A549 (cell line): ENCODE data around the gene RPP21. TPM values are rescaled to one million over a fixed set of nuclear protein-coding genes. Genes with fewer than 3 reads are reported as not detected.

ENCODE experiments used
- ATAC-seq, 2 experiments: fragments of 200-7000 bp in 1 of 2; fragments of >200 bp in 1 of 2; cut with Nextera tagmentation in 1 of 2; cut with Tn5 transposase in 1 of 2; 3 replicates each; pipeline versions ENCODE4 v1.8.0 to v1.9.1; 2018 to 2020; ENCODE audit warnings: mild to moderate bottlenecking in 1 of 2, moderate library complexity in 1 of 2
- CTCF ChIA-PET: fragments of 300-600 bp; sonication (Branson Sonifier 250); formaldehyde crosslinking; extraction: SDS; loops from one replicate; lab custom pipeline; 2021; ENCODE audit warnings: antibody characterized with exemption, inconsistent platforms; lab: Yijun Ruan, JAX
- POLR2A ChIA-PET: fragments of 350-600 bp; formaldehyde crosslinking; extraction: SDS; loops from one replicate; lab custom pipeline; 2021; ENCODE audit warnings: antibody characterized with exemption, inconsistent platforms; lab: Yijun Ruan, JAX
- DNase-seq, 2 experiments: peaks; one replicate each; pipeline versions ENCODE4 v3.0.0 to v3.0.0-alpha.2; 2011 to 2016; ENCODE audit warnings: low read depth in 1 of 2, low spot score in 1 of 2
- FAIRE-seq: peaks from 2 replicates; lab custom pipeline; 2011; peaks lifted over from hg19 to GRCh38; lab: Jason Lieb, UNC
- H3K27ac ChIP-seq, 2 experiments: fragments of >200 bp; sonication (Bioruptor Twin); formaldehyde crosslinking; 3 replicates each; pipeline ENCODE4 v1.5.1; 2016 to 2017
- H3K4me1 ChIP-seq: fragments of >200 bp; sonication (Bioruptor Twin); formaldehyde crosslinking; 3 replicates; pipeline ENCODE4 v1.6.1; 2016
- H3K4me2 ChIP-seq: fragments of >200 bp; sonication (Bioruptor Twin); formaldehyde crosslinking; 3 replicates; pipeline ENCODE4 v1.6.1; 2016
- H3K4me3 ChIP-seq: fragments of >200 bp; sonication (Bioruptor Twin); formaldehyde crosslinking; 3 replicates; pipeline ENCODE4 v1.5.1; 2016
- H3K9me3 ChIP-seq: fragments of >200 bp; sonication (Bioruptor Twin); formaldehyde crosslinking; 3 replicates; pipeline ENCODE4 v1.6.1; 2016
- BCL3 ChIP-seq: fragments of >200 bp; sonication (Bioruptor Twin); formaldehyde crosslinking; IDR thresholded peaks from 3 replicates; pipeline ENCODE4 v1.6.1; 2016
- CBX2 ChIP-seq: fragments of 200-600 bp; sonication (generic); IDR thresholded peaks from 2 replicates; pipeline ENCODE4 v1.6.1; 2016; ENCODE audit warnings: low read depth, mild to moderate bottlenecking, borderline replicate concordance
- CHD4 ChIP-seq: fragments of 200-600 bp; sonication (generic); IDR thresholded peaks from 2 replicates; pipeline ENCODE4 v1.6.1; 2016; ENCODE audit warnings: antibody characterized with exemption, mild to moderate bottlenecking, borderline replicate concordance
- E2F6 ChIP-seq: IDR thresholded peaks from 2 replicates; pipeline ENCODE4 v1.6.1; 2012; ENCODE audit warnings: low read depth, borderline replicate concordance
- EHF ChIP-seq: fragments of 250-450 bp; sonication (Bioruptor Pico); IDR thresholded peaks from 2 replicates; pipeline ENCODE4 v1.5.0; 2020; ENCODE audit warnings: mild to moderate bottlenecking
- EHMT2 ChIP-seq: fragments of 200-600 bp; sonication (generic); IDR thresholded peaks from 2 replicates; pipeline ENCODE4 v1.6.1; 2016; ENCODE audit warnings: antibody characterized with exemption, low read depth, mild to moderate bottlenecking, moderate library complexity
- ESRRA ChIP-seq: fragments of 150-350 bp; IDR thresholded peaks from 2 replicates; pipeline ENCODE4 v1.6.1; 2014; ENCODE audit warnings: mild to moderate bottlenecking, low read length, borderline replicate concordance
- FOSB ChIP-seq: fragments of 250-450 bp; sonication (Bioruptor Pico); IDR thresholded peaks from 2 replicates; pipeline ENCODE4 v1.5.0; 2020; ENCODE audit warnings: mild to moderate bottlenecking, moderate library complexity
- FOXS1 ChIP-seq: fragments of 250-450 bp; sonication (Bioruptor Pico); IDR thresholded peaks from 2 replicates; pipeline ENCODE4 v1.5.0; 2020; ENCODE audit warnings: mild to moderate bottlenecking, moderate library complexity
- HDAC2 ChIP-seq: fragments of 200-600 bp; sonication (generic); IDR thresholded peaks from 2 replicates; pipeline ENCODE4 v1.6.1; 2016
- JUNB ChIP-seq: fragments of >200 bp; sonication (Bioruptor Twin); formaldehyde crosslinking; IDR thresholded peaks from 2 replicates; pipeline ENCODE4 v1.6.1; 2016
- KDM5A ChIP-seq: fragments of 200-600 bp; sonication (generic); IDR thresholded peaks from 2 replicates; pipeline ENCODE4 v1.6.1; 2016; ENCODE audit warnings: antibody characterized with exemption, mild to moderate bottlenecking
- MAX ChIP-seq: IDR thresholded peaks from 2 replicates; pipeline ENCODE4 v1.6.1; 2012
- NFE2L2 ChIP-seq: fragments of 150-350 bp; conservative IDR thresholded peaks from 2 replicates; pipeline ENCODE4 v1.6.1; 2014; ENCODE audit warnings: low read length
- NPAS2 ChIP-seq: fragments of 250-450 bp; sonication (Bioruptor Pico); IDR thresholded peaks from 2 replicates; pipeline ENCODE4 v1.8.0; 2022; ENCODE audit warnings: mild to moderate bottlenecking, moderate library complexity, borderline replicate concordance
- POLR2A ChIP-seq: IDR thresholded peaks from 2 replicates; pipeline ENCODE4 v1.6.1; 2012; ENCODE audit warnings: mild to moderate bottlenecking, low read length
- RCOR1 ChIP-seq: fragments of 150-350 bp; IDR thresholded peaks from 2 replicates; pipeline ENCODE4 v1.6.1; 2014; ENCODE audit warnings: antibody characterized with exemption, low read length, low read depth
- REST ChIP-seq: fragments of 200-600 bp; sonication (generic); IDR thresholded peaks from 2 replicates; pipeline ENCODE4 v1.6.1; 2016; ENCODE audit warnings: antibody characterized with exemption, mild to moderate bottlenecking, moderate library complexity
- RFX5 ChIP-seq: fragments of 450-650 bp; IDR thresholded peaks from 2 replicates; pipeline ENCODE4 v1.7.1; 2014; ENCODE audit warnings: antibody characterized with exemption, mild to moderate bottlenecking, moderate library complexity
- USF2 ChIP-seq: fragments of 450-650 bp; IDR thresholded peaks from 2 replicates; pipeline ENCODE4 v1.6.1; 2014; ENCODE audit warnings: antibody characterized with exemption
- ZNF302 ChIP-seq: fragments of 250-450 bp; sonication (Bioruptor Pico); IDR thresholded peaks from 2 replicates; pipeline ENCODE4 v1.9.0; 2021; ENCODE audit warnings: inconsistent platforms, mild to moderate bottlenecking, moderate library complexity
- WGBS: methylation state at CpG from one replicate; pipeline ENCODE4 v1.1.6; 2017; ENCODE audit errors: missing lambda C conversion rate; 5-methylcytosine and 5-hydroxymethylcytosine counted together
- polyA plus RNA-seq, 4 experiments: library from polyadenylated mRNA; depleted of rRNA in 3 of 4; stranded (reverse); fragments of >200 nt; fragmentation: RNase III in 1 of 4; extraction: RNeasy Plus Mini Kit Qiagen cat#74134 plus additional on column Dnase treatment in 1 of 4; gene quantifications; 2 replicates in 3 of 4; 3 replicates in 1 of 4; pipeline ENCODE4 v1.2.3, GENCODE V29; 2011 to 2017

RPP21 gene
- polyA plus RNA-seq, 2 of the 4 experiments (the other 2 are of a cell fraction): 33.6 to 54.8 TPM

- POLR2A ChIA-PET: no interaction called here
- CTCF ChIA-PET: interaction anchor here (0.7 to 1.1 kb wide), 2 partner anchors 10 to 12 kb away, joined by 3 to 4 read pairs; no protein-coding TSS in a partner anchor
- Histone ChIP-seq H3K4me3 (no peak overlapping the region), H3K4me2 (no peak overlapping the region), H3K4me1 (peaks cover 24% of the 10 kb centered on the region), H3K9me3 (no peaks in the 10 kb centered on the region), H3K27ac (no peak overlapping the region)
- TF ChIP-seq REST: no peak
- TF ChIP-seq ESRRA: no peak
- no peak for TF ChIP-seq E2F6
- TF ChIP-seq NFE2L2: no peak
- TF ChIP-seq BCL3: no peak
- no peak for TF ChIP-seq FOXS1 (CRISPR knock-in tag)
- no peak for TF ChIP-seq EHF (CRISPR knock-in tag)
- FAIRE-seq: no peak
- DNase-seq: no peak
- ATAC-seq: no peak
Observed at GRCh38 chr6:30328397-30328796, 16.6 kb upstream of the RPP21 start.

GRCh38 chr6:30329331-30329730, 15.6 kb upstream of the RPP21 start:
- ATAC-seq: no peak
- Histone ChIP-seq H3K4me2 (no peak overlapping the region), H3K9me3 (no peaks in the 10 kb centered on the region), H3K4me1 (peaks cover 14% of the 10 kb centered on the region), H3K27ac (no peak overlapping the region)
- no peak for FAIRE-seq
- POLR2A ChIA-PET: no interaction called here
- no peak for TF ChIP-seq EHMT2
- no peak for TF ChIP-seq HDAC2
- TF ChIP-seq CHD4: no peak
- TF ChIP-seq POLR2A: no peak
- TF ChIP-seq CBX2: no peak
- TF ChIP-seq USF2: no peak
- TF ChIP-seq EHF (CRISPR knock-in tag): no peak
- TF ChIP-seq ZNF302: no peak
- TF ChIP-seq JUNB: no peak
- TF ChIP-seq MAX: no peak
- TF ChIP-seq RFX5: no peak
- no peak for TF ChIP-seq KDM5A
- TF ChIP-seq REST: no peak
- TF ChIP-seq FOSB: no peak
- no peak for TF ChIP-seq NPAS2 (CRISPR knock-in tag)
- TF ChIP-seq RCOR1: no peak
- TF ChIP-seq NFE2L2: no peak
- TF ChIP-seq, all 56 proteins: peak for 0
- no peak overlapping the region for H3K4me3 ChIP-seq
- WGBS: 96% methylated on average over 8 of the region's 12 CpGs
- DNase-seq: no peak
- CTCF ChIA-PET: no interaction called here
